Kidney capillary endothelial cell (primary cell): Measurements from ENCODE around the gene DNMT1.
A peak's percentile ranks its signal among the peaks of the same experiment; 100 is the strongest.
"Not testable (repeated sequence)": the region's sequence is repeated elsewhere in the genome, so short reads cannot be mapped to it uniquely, and the experiment has no call there.

Experiments
- DNase-seq: peaks from one replicate; pipeline ENCODE4 v3.0.0-alpha.2; 2018; ENCODE audit warnings: low spot score

The DNMT1 gene

GRCh38 chr19:10194500-10195198 is at the start of gene DNMT1:
DNMT1 (minus strand) TSS chr19:10194953; CDS start chr19:10194899, 54 bp downstream.
- DNase-seq, result peak; percentile 95

GRCh38 chr19:10243606-10244005 is 48.9 kb upstream of the DNMT1 start:
- no peak for DNase-seq

GRCh38 chr19:10241826-10242449 is 47.2 kb upstream of the DNMT1 start:
- DNase-seq, result not testable (repeated sequence)

- DNase-seq, result no peak
Observed at GRCh38 chr19:10238172-10238783, 43.5 kb upstream of the DNMT1 start.

GRCh38 chr19:10237702-10238101 is 42.9 kb upstream of the DNMT1 start:
- no peak for DNase-seq

- DNase-seq, result not testable (repeated sequence)
Observed at GRCh38 chr19:10235409-10235808, 40.7 kb upstream of the DNMT1 start.

- no peak for DNase-seq
Observed at GRCh38 chr19:10235003-10235402, 40.2 kb upstream of the DNMT1 start.

GRCh38 chr19:10233946-10234345 is 39.2 kb upstream of the DNMT1 start:
- no peak for DNase-seq

GRCh38 chr19:10231612-10232228 is 37.0 kb upstream of the DNMT1 start:
- no peak for DNase-seq

GRCh38 chr19:10230861-10231611 is 36.3 kb upstream of the DNMT1 start, which contains the start of gene S1PR2:
S1PR2 (minus strand) TSS chr19:10231331; CDS start chr19:10224905, 6,426 bp downstream.
- peak; percentile 66 for DNase-seq

- no peak for DNase-seq
Observed at GRCh38 chr19:10230173-10230860, 35.6 kb upstream of the DNMT1 start.

GRCh38 chr19:10228920-10229319 is 34.2 kb upstream of the DNMT1 start:
- DNase-seq, result no peak

GRCh38 chr19:10228393-10228792 is 33.6 kb upstream of the DNMT1 start:
- DNase-seq, result no peak

- DNase-seq, result no peak
Observed at GRCh38 chr19:10227026-10227971, 32.5 kb upstream of the DNMT1 start.

- DNase-seq, result no peak
Observed at GRCh38 chr19:10226376-10227025, 31.7 kb upstream of the DNMT1 start.

GRCh38 chr19:10226021-10226375 is 31.2 kb upstream of the DNMT1 start:
- DNase-seq, result no peak

GRCh38 chr19:10224337-10224736 is 29.6 kb upstream of the DNMT1 start:
- DNase-seq, result no peak

GRCh38 chr19:10223488-10224213 is 28.9 kb upstream of the DNMT1 start:
- DNase-seq, result no peak
